Brain microvascular endothelial cell (primary cell): ENCODE data around the gene ZNF862.
"Not testable (repeated sequence)": the region's sequence is repeated elsewhere in the genome, so short reads cannot be mapped to it uniquely, and the experiment has no call there.

ENCODE experiments used
- DNase-seq: peaks from one replicate; pipeline ENCODE4 v3.0.0-alpha.2; 2020
- H3K27ac ChIP-seq: fragments of 250-450 bp; sonication (Bioruptor Pico); 2 replicates; pipeline ENCODE4 v1.5.1; 2020; ENCODE audit warnings: mild to moderate bottlenecking, moderate library complexity
- H3K27me3 ChIP-seq: fragments of 250-450 bp; sonication (Bioruptor Pico); replicated peaks from 2 replicates; pipeline ENCODE4 v1.5.1; 2020; ENCODE audit warnings: mild to moderate bottlenecking
- H3K36me3 ChIP-seq: fragments of 250-450 bp; sonication (Bioruptor Pico); replicated peaks from 2 replicates; pipeline ENCODE4 v1.5.1; 2020; ENCODE audit warnings: mild to moderate bottlenecking
- H3K4me3 ChIP-seq: 2 replicates; pipeline ENCODE4 v1.5.1; 2011; ENCODE audit warnings: low read depth, mild to moderate bottlenecking, control low read depth, low read length, moderate library complexity
- in situ Hi-C: cut with HindIII; loops from 2 replicates; pipeline ENCODE4 v1.10.0; 2017; ENCODE audit warnings: low sequenced_read_pairs, low pct_ligation_motif_present

The ZNF862 gene

DNA sequence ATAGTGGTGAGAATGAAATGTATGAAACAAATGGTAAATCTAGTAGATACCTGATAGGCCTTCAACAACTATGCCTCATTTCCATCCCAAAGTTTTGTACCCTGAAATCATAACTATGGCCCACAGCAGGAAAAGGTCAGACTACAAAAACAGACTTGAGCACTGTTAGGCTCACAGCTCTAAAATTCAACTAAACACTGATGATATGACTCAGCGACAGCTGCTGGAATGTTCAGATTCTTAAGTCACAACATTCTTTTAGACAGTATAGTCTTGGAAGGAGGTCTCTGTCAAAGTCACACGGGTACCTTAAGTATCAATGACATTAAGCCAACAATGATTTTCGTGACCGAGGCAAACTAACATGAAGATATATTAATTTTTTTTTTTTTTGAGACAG is 74.0 kb downstream of the ZNF862 start:
- peak; percentile 58 for DNase-seq

More for the DNA sequence above, 74.0 kb downstream of the ZNF862 start:
- H3K4me3 ChIP-seq, H3K27ac ChIP-seq, in situ Hi-C loops, H3K27me3 ChIP-seq, H3K36me3 ChIP-seq: not testable (repeated sequence)
